Stomach (tissue), 4 donors: Measurements from ENCODE around the gene ARSD.
"Not testable (repeated sequence)": the region's sequence is repeated elsewhere in the genome, so short reads cannot be mapped to it uniquely, and the experiment has no call there.

Experiments used
- EP300 ChIP-seq: sonication (generic); formaldehyde crosslinking; IDR thresholded peaks from one replicate; pipeline ENCODE4 v1.6.1; 2017; ENCODE audit warnings: antibody characterized with exemption
- POLR2AphosphoS5 ChIP-seq, 3 donors: sonication (generic); formaldehyde crosslinking; IDR thresholded peaks; one replicate each; pipeline ENCODE4 v1.6.1; 2016; ENCODE audit warnings: antibody characterized with exemption in 3 of 3
- TF ChIP-seq, protein P1 (sequence below), 7 experiments: fragments of 450-650 bp in 4 of 7; fragments of 200-600 bp in 3 of 7; sonication (generic) in 3 of 7; IDR thresholded peaks; one replicate each; pipeline ENCODE4 v1.5.1; 2016 to 2019; ENCODE audit warnings: antibody characterized with exemption in 7 of 7, control low read depth in 2 of 7, mild to moderate bottlenecking in 1 of 7

DNA sequence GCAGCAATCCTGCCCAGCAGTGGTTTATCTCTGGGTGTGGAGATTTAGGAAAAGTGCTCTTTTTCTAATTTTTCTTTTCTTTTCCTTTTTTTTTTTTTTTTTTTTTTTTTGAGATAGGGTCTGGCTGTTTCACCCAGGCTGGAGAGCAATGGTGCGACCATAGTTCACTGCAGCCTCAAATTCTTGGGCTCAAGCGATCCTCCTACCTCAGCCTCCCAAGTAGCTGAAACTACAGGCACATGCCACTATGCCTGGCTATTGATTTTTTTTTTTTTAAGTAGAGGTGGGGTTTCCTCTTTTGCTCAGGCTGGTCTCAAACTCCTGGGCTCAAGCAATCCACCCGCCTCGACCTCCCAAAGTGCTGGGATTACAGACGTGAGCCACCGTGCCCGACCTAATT, 34.3 kb upstream of the ARSD start:
- TF ChIP-seq EP300; POLR2AphosphoS5 (IDR thresholded peaks at IDR 0.05): not testable (repeated sequence)
- TF ChIP-seq, protein P1, sequence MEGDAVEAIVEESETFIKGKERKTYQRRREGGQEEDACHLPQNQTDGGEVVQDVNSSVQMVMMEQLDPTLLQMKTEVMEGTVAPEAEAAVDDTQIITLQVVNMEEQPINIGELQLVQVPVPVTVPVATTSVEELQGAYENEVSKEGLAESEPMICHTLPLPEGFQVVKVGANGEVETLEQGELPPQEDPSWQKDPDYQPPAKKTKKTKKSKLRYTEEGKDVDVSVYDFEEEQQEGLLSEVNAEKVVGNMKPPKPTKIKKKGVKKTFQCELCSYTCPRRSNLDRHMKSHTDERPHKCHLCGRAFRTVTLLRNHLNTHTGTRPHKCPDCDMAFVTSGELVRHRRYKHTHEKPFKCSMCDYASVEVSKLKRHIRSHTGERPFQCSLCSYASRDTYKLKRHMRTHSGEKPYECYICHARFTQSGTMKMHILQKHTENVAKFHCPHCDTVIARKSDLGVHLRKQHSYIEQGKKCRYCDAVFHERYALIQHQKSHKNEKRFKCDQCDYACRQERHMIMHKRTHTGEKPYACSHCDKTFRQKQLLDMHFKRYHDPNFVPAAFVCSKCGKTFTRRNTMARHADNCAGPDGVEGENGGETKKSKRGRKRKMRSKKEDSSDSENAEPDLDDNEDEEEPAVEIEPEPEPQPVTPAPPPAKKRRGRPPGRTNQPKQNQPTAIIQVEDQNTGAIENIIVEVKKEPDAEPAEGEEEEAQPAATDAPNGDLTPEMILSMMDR (IDR thresholded peaks at IDR 0.05): not testable (repeated sequence)
